Measurements from ENCODE around the gene SORT1.
A peak's percentile ranks its signal among the peaks of the same experiment; 100 is the strongest.
"Not testable (repeated sequence)": the region's sequence is repeated elsewhere in the genome, so short reads cannot be mapped to it uniquely, and the experiment has no call there.

The SORT1 gene

GRCh38 chr1:109412551-109412950, 14.8 kb upstream of the SORT1 start:
- Mint-ChIP-seq H3K4me1 (peaks cover 6% of the 10 kb centered on the region), H3K27ac (no peak overlapping the region), H3K4me3 (no peak overlapping the region), H3K27me3 (no peaks in the 10 kb centered on the region), H3K9me3 (no peaks in the 10 kb centered on the region), H3K36me3 (peaks cover 65% of the 10 kb centered on the region)
- no peak for DNase-seq
- CTCF ChIA-PET: interaction anchor here (1.0 to 1.9 kb wide), 4 partner anchors 10 to 78 kb away, joined by 3 to 5 read pairs (median 4); no protein-coding TSS in a partner anchor

DNA sequence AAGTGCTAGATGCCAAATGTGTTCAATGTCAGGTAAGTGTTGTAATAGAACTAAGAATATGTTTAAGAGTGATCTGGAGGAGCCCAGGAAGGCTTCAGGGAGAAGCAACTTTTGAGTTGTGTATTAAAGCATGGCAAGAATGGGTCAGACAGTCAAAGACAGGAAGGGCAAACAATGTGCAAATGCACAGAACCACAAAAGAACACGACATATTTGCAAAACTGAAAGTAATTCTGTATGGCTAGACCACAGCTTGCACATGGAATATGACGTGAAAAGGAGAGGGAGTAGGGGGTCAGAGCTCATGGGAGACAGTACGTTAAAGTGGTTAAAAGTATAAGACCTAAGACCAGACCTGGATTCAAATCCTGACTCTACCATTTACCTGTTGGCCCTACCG, 7.1 kb upstream of the SORT1 start:
- CTCF ChIA-PET: interaction anchor here (1.0 kb wide), 1 partner anchor 127 kb away, joined by 3 read pairs; no protein-coding TSS in a partner anchor
- no peaks in the 10 kb centered on the region for H3K27me3 Mint-ChIP-seq
- H3K4me3 Mint-ChIP-seq: no peak overlapping the region
- peak; percentile 22 for DNase-seq
- H3K4me1 Mint-ChIP-seq: peaks cover 13% of the 10 kb centered on the region
- H3K27ac Mint-ChIP-seq: peak overlapping the region; percentile 60
- peaks cover 55% of the 10 kb centered on the region for H3K36me3 Mint-ChIP-seq
- peaks cover 7% of the 10 kb centered on the region for H3K9me3 Mint-ChIP-seq

- Mint-ChIP-seq H3K4me1 (peaks cover 23% of the 10 kb centered on the region), H3K36me3 (peaks cover 43% of the 10 kb centered on the region), H3K4me3 (no peak overlapping the region), H3K27me3 (peaks cover 14% of the 10 kb centered on the region), H3K27ac (no peak overlapping the region), H3K9me3 (peaks cover 7% of the 10 kb centered on the region)
- CTCF ChIA-PET: interaction anchor here (0.5 to 6.3 kb wide), 10 partner anchors 10 to 315 kb away, joined by 3 to 115 read pairs (median 5); no protein-coding TSS in a partner anchor
- DNase-seq: no peak
These were observed 4.3 kb upstream of the SORT1 start for GRCh38 chr1:109402025-109402424.

GRCh38 chr1:109400035-109400655, 2.4 kb upstream of the SORT1 start:
- H3K4me3 Mint-ChIP-seq: no peak overlapping the region
- H3K27me3 Mint-ChIP-seq: peaks cover 33% of the 10 kb centered on the region
- CTCF ChIA-PET: interaction anchor here (0.8 to 6.3 kb wide), 20 partner anchors 12 to 288 kb away, joined by 3 to 115 read pairs (median 4); partner anchors contain the start of genes PSMA5, PSRC1 and SARS1
- peaks cover 5% of the 10 kb centered on the region for H3K9me3 Mint-ChIP-seq
- H3K4me1 Mint-ChIP-seq: peaks cover 21% of the 10 kb centered on the region
- no peak for DNase-seq
- no peak overlapping the region for H3K27ac Mint-ChIP-seq
- peaks cover 30% of the 10 kb centered on the region for H3K36me3 Mint-ChIP-seq

DNA sequence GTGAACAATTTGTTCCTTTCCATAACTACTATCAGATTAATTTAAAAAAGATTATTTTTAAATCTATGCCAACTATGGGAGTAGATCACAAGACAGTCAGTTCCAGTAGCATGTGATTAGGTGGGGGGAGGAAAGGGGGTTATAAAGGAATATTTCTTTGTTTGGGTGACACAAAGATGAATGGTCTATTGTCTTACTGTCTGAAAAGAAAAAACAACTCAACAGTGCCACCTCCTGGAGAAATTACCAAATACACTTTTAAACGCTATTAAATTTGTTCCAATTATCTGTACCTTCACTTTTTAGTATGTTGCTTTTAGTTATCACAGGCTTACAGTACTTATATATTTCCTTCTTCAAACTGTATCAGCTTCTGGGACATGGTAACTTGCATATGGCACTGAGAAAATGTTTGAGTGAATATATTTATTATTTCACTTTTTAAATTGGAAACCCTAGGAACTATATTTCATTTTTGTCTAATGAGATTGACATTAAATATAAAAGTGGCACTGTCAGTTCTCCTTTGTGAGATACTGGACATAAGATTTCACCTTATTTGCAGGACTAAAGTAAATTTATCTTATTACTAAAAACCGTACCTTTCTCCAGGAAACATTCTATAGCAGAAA, 1.7 kb upstream of the SORT1 start:
- no peak for DNase-seq
- peaks cover 23% of the 10 kb centered on the region for H3K36me3 Mint-ChIP-seq
- no peaks in the 10 kb centered on the region for H3K9me3 Mint-ChIP-seq
- no peak overlapping the region for H3K27ac Mint-ChIP-seq
- H3K27me3 Mint-ChIP-seq: peaks cover 34% of the 10 kb centered on the region
- H3K4me1 Mint-ChIP-seq: peaks cover 15% of the 10 kb centered on the region
- CTCF ChIA-PET: interaction anchor here (0.6 to 6.3 kb wide), 35 partner anchors 12 to 287 kb away, joined by 3 to 115 read pairs (median 4); partner anchors contain the start of genes ATXN7L2, PSMA5, PSRC1 and SARS1
- no peak overlapping the region for H3K4me3 Mint-ChIP-seq

DNA sequence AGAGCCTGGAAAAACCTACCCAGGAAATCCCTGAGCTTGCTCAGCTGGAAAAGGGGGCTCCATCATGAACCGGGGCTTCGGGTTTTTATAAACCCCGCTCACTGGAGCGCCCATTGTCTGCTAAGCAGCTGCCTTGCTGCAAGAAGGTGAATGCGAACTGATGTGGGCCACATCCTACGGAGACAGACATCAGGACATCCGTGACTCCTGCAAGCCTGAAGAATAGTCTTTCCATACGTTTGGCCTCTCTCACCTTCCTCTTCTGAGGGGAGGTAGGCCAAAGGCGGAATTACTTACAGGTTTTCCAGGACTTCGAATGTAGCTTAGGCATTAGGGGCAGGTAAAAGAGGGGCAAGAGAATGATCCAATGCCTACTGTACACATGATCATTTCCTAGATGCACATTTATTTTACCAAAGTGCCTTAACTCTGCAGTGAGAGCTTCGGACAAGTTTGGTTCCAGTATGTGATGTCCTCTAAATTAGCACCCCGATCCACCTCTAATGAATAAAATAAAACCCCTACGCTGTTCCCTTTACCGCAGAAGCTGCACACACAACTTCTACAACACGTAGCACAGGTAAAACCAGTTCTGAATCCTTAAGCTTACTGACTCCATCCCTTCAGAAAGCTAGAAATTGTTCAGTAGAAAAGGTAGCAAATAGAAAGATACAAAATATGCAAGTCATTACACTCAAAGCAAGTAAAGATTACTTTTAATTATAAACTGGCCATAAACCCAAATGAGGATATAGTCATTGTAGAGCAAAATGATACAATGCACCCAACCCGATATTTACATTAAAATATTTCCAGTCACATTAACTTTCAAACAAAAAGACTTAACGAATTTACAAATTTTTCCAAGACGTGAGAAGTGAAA, 866 bp upstream of the SORT1 start:
- peaks cover 17% of the 10 kb centered on the region for H3K36me3 Mint-ChIP-seq

DNA sequence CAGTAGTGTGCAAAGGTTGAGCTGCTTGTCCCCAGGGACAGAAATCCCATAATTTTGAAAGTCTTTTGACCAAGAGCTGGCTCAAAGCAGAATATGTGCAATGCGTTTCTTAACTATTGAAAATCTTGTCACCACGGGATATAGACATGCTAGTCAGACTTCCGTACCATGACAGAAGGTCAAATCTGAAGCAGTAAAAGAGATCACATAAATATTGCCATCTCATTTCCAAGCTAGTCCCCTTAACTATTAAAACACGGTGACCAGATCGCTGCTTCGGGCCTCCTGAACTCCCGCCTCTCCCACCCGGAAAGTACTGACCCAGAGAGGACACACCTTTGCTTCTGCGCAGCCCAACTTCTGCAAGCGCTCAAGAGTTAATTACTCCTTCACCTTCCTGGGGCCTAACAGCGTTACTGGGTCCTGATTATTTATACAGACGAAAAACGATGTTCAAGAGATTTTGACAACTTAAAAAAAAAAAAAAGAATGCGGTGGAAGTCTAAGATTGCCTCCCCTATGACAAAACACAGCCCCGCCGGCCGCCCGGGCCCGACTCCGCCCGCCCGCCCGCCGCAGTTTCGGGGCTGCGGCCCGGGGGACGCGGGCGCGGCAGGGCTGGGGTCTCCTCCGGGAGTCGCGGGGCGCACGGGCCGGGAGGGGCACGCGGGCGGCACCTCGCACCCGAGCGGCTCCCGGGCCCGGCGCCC, 692 bp downstream of the SORT1 start:
- peaks cover 45% of the 10 kb centered on the region for H3K27me3 Mint-ChIP-seq
- peaks cover 13% of the 10 kb centered on the region for H3K36me3 Mint-ChIP-seq
- no peak for DNase-seq
- peaks cover 17% of the 10 kb centered on the region for H3K4me1 Mint-ChIP-seq
- peak overlapping the region; percentile 75 for H3K4me3 Mint-ChIP-seq
- H3K27ac Mint-ChIP-seq: no peak overlapping the region
- CTCF ChIA-PET: interaction anchor here (0.8 to 6.3 kb wide), 7 partner anchors 100 to 196 kb away, joined by 3 to 115 read pairs (median 37); partner anchors contain the start of gene PSRC1
- H3K9me3 Mint-ChIP-seq: no peaks in the 10 kb centered on the region

More for the DNA sequence above, 866 bp upstream of the SORT1 start:
- H3K4me1 Mint-ChIP-seq: peaks cover 15% of the 10 kb centered on the region
- H3K4me3 Mint-ChIP-seq: peak overlapping the region; percentile 77
- DNase-seq: no peak
- no peak overlapping the region for H3K27ac Mint-ChIP-seq
- CTCF ChIA-PET: interaction anchor here (0.6 to 6.3 kb wide), 31 partner anchors 12 to 286 kb away, joined by 3 to 115 read pairs (median 4); partner anchors contain the start of genes ATXN7L2, PSRC1 and SARS1
- H3K9me3 Mint-ChIP-seq: no peaks in the 10 kb centered on the region
- peaks cover 34% of the 10 kb centered on the region for H3K27me3 Mint-ChIP-seq

GRCh38 chr1:109396513-109396839, 1.2 kb downstream of the SORT1 start:
- peak overlapping the region; percentile 9 for H3K4me3 Mint-ChIP-seq

DNA sequence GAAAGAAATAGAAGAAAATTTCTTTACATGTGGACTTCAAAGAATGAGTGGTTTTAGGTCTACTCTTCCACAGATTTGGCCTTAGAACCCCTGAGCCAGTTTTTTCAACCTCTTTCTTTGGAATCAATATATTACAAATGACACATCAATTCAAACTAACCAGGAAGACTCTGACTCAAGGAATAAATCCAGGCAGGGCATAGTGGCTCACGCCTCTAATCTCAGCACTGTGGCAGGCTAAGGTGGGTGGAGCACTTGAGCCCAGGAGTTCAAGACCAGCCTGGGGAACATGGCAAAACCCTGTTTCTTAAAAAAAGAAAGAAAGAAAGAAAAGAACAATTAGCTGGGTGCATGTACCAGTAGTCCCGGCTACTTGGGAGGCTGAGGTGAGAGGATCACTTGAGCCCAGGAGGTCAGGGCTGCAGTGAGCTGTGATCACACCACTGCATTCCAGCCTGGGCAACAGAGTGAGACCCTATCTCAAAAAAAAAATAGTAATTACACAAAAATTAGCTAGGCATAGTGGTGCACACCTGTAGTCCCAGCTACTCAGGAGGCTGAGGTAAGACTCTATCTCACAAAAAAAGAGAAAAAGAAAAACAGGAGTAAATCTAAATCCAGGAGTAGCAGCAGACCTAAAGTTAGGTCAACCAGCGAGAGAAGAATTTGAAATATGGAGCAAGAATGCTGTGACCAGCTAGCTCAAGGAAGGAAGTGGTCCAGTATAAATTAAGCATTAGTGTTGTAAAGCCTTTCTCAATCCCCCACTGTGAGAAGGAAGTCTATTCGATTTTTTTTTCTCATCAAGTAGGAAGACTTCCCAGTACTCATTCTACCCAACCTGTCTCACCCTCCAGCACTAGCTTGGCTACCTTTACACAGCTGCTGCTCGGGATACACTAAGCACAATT, 1.9 kb downstream of the SORT1 start:
- no peak for DNase-seq
- H3K36me3 Mint-ChIP-seq: peaks cover 6% of the 10 kb centered on the region
- H3K27ac Mint-ChIP-seq: no peak overlapping the region
- no peak overlapping the region for H3K4me3 Mint-ChIP-seq
- H3K27me3 Mint-ChIP-seq: peaks cover 53% of the 10 kb centered on the region
- CTCF ChIA-PET: interaction anchor here (0.7 to 5.0 kb wide), 6 partner anchors 75 to 156 kb away, joined by 3 to 41 read pairs (median 3); partner anchors contain the start of gene PSRC1
- peaks cover 22% of the 10 kb centered on the region for H3K4me1 Mint-ChIP-seq
- no peaks in the 10 kb centered on the region for H3K9me3 Mint-ChIP-seq

More at GRCh38 chr1:109396513-109396839, 1.2 kb downstream of the SORT1 start:
- Mint-ChIP-seq H3K9me3 (no peaks in the 10 kb centered on the region), H3K36me3 (peaks cover 11% of the 10 kb centered on the region), H3K27me3 (peaks cover 49% of the 10 kb centered on the region), H3K27ac (no peak overlapping the region), H3K4me1 (peaks cover 20% of the 10 kb centered on the region)
- CTCF ChIA-PET: interaction anchor here (0.8 to 6.3 kb wide), 5 partner anchors 100 to 157 kb away, joined by 3 to 115 read pairs (median 5); partner anchors contain the start of gene PSRC1
- DNase-seq: no peak

GRCh38 chr1:109395282-109395599, 2.5 kb downstream of the SORT1 start:
- peaks cover 53% of the 10 kb centered on the region for H3K27me3 Mint-ChIP-seq
- peaks cover 22% of the 10 kb centered on the region for H3K4me1 Mint-ChIP-seq
- H3K9me3 Mint-ChIP-seq, DNase-seq, H3K4me3 Mint-ChIP-seq, H3K36me3 Mint-ChIP-seq, H3K27ac Mint-ChIP-seq: not testable (repeated sequence)
- CTCF ChIA-PET: interaction anchor here (0.9 kb wide), 1 partner anchor 118 kb away, joined by 3 read pairs; no protein-coding TSS in a partner anchor

DNA sequence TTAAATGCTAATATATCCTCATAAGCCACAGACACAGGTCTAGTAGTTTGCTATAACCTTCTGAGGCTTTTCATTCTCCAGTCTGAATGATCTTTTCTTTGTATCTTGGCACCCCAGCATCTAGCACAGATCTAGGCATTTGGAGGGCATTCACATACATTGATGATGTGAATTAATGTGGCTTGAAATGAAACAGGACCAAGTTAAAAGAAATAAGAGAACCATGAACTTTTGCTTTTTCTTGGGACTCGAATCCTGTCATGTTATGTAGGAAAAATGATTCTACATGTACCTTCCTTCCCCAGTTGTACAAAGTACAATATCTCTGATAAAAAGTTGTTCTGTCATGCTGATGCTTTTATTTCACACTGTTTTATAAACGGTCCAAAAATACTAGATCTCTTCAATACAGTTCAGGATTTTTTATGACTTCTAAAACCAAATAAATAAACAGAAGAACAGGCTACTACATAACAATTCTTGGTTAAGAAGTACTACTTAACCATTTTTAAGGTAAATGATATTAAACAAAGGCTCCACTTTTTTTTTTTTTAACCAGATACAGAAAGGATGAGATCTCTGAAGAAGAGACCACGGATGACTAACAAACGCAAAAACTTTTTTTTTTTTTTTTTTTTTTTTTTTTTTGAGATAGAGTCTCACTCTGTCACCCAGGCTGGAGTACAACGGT, 3.0 kb downstream of the SORT1 start:
- Mint-ChIP-seq H3K36me3 (peaks cover 5% of the 10 kb centered on the region), H3K4me1 (peaks cover 26% of the 10 kb centered on the region), H3K4me3 (no peak overlapping the region), H3K9me3 (no peaks in the 10 kb centered on the region), H3K27me3 (peaks cover 58% of the 10 kb centered on the region), H3K27ac (no peak overlapping the region)
- DNase-seq: no peak
- CTCF ChIA-PET: no interaction called here

DNA sequence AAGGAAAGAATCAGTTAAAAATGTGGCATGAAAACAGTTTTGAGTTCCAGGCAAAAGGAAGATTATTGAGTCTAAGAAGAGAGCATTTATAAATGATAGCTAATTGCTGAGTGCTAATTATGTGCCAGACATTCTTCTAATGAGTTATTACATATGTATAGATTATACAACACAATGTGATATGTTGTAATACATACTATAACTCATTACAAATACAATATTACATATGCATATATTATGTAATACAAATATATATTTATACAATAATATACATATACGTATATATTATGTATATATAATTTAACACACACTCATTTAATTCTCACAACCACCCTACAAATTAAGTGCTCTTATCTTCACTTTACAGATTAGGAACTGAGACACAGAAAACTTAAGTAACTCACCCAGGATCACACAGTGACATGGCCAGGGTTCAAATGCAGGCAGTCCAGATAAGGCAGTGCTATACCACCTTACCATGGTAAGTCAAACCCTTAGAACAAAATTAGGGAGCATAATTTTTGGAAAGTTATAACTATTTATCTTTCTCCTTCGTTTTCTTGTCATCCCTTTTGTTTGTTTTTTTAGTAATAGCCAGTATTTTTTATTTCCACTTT, 4.0 kb downstream of the SORT1 start:
- CTCF ChIA-PET: interaction anchor here (1.3 kb wide), 1 partner anchor 129 kb away, joined by 3 read pairs; no protein-coding TSS in a partner anchor
- H3K9me3 Mint-ChIP-seq: no peaks in the 10 kb centered on the region
- peaks cover 1% of the 10 kb centered on the region for H3K36me3 Mint-ChIP-seq
- no peak overlapping the region for H3K4me3 Mint-ChIP-seq
- peaks cover 23% of the 10 kb centered on the region for H3K4me1 Mint-ChIP-seq
- peaks cover 66% of the 10 kb centered on the region for H3K27me3 Mint-ChIP-seq
- no peak overlapping the region for H3K27ac Mint-ChIP-seq
- DNase-seq: no peak
